ENCODE results near the gene B3GALNT2.

B3GALNT2 gene

GRCh38 chr1:235513495-235514366, 9.5 kb upstream of the B3GALNT2 start:
- H3K27ac Mint-ChIP-seq: no peak overlapping the region
- no peaks in the 10 kb centered on the region for H3K36me3 Mint-ChIP-seq
- no peak overlapping the region for H3K4me3 Mint-ChIP-seq
- H3K4me1 Mint-ChIP-seq (ENCODE audit: low read depth): no peaks in the 10 kb centered on the region
- peaks cover 9% of the 10 kb centered on the region for H3K27me3 Mint-ChIP-seq
- no peaks in the 10 kb centered on the region for H3K9me3 Mint-ChIP-seq (ENCODE audit: low read depth)

- Mint-ChIP-seq H3K4me3 (no peak overlapping the region), H3K27ac (no peak overlapping the region), H3K4me1 (ENCODE audit: low read depth) (peaks cover under 1% of the 10 kb centered on the region), H3K9me3 (ENCODE audit: low read depth) (no peaks in the 10 kb centered on the region), H3K36me3 (no peaks in the 10 kb centered on the region), H3K27me3 (peaks cover 6% of the 10 kb centered on the region)
These were observed 7.4 kb upstream of the B3GALNT2 start for GRCh38 chr1:235511470-235512240.

- H3K4me3 Mint-ChIP-seq: no peak overlapping the region
- no peaks in the 10 kb centered on the region for H3K9me3 Mint-ChIP-seq (ENCODE audit: low read depth)
- H3K27ac Mint-ChIP-seq: no peak overlapping the region
- no peaks in the 10 kb centered on the region for H3K36me3 Mint-ChIP-seq
- H3K27me3 Mint-ChIP-seq: peaks cover 6% of the 10 kb centered on the region
- peaks cover 7% of the 10 kb centered on the region for H3K4me1 Mint-ChIP-seq (ENCODE audit: low read depth)
These were observed 6.6 kb upstream of the B3GALNT2 start for GRCh38 chr1:235510823-235511222.

- H3K4me3 Mint-ChIP-seq: no peak overlapping the region
- peaks cover 19% of the 10 kb centered on the region for H3K4me1 Mint-ChIP-seq (ENCODE audit: low read depth)
- no peak overlapping the region for H3K27ac Mint-ChIP-seq
- no peaks in the 10 kb centered on the region for H3K9me3 Mint-ChIP-seq (ENCODE audit: low read depth)
- H3K27me3 Mint-ChIP-seq: peaks cover 2% of the 10 kb centered on the region
- no peaks in the 10 kb centered on the region for H3K36me3 Mint-ChIP-seq
These were observed 3.4 kb upstream of the B3GALNT2 start for GRCh38 chr1:235507623-235508022.

- Mint-ChIP-seq H3K27me3 (no peaks in the 10 kb centered on the region), H3K36me3 (no peaks in the 10 kb centered on the region), H3K4me1 (ENCODE audit: low read depth) (peaks cover 32% of the 10 kb centered on the region), H3K27ac (peak overlapping the region; percentile 98), H3K4me3 (peak overlapping the region; percentile 96), H3K9me3 (ENCODE audit: low read depth) (no peaks in the 10 kb centered on the region)
These were observed 406 bp upstream of the B3GALNT2 start for GRCh38 chr1:235504494-235505222.

- Mint-ChIP-seq H3K4me3 (peak overlapping the region; percentile 95), H3K36me3 (no peaks in the 10 kb centered on the region)
These were observed 690 bp downstream of the B3GALNT2 start for GRCh38 chr1:235503403-235504121.

GRCh38 chr1:235502601-235503402, 1.4 kb downstream of the B3GALNT2 start:
- no peaks in the 10 kb centered on the region for H3K36me3 Mint-ChIP-seq
- H3K9me3 Mint-ChIP-seq (ENCODE audit: low read depth): no peaks in the 10 kb centered on the region
- peaks cover 33% of the 10 kb centered on the region for H3K4me1 Mint-ChIP-seq (ENCODE audit: low read depth)
- peak overlapping the region; percentile 95 for H3K4me3 Mint-ChIP-seq
- H3K27ac Mint-ChIP-seq: peak overlapping the region; percentile 85
- no peaks in the 10 kb centered on the region for H3K27me3 Mint-ChIP-seq

More at GRCh38 chr1:235503403-235504121, 690 bp downstream of the B3GALNT2 start:
- Mint-ChIP-seq H3K4me1 (ENCODE audit: low read depth) (peaks cover 33% of the 10 kb centered on the region), H3K9me3 (ENCODE audit: low read depth) (no peaks in the 10 kb centered on the region), H3K27ac (peak overlapping the region; percentile 85), H3K27me3 (no peaks in the 10 kb centered on the region)

GRCh38 chr1:235500971-235501540, 3.2 kb downstream of the B3GALNT2 start:
- Mint-ChIP-seq H3K27ac (no peak overlapping the region), H3K4me1 (ENCODE audit: low read depth) (peaks cover 26% of the 10 kb centered on the region), H3K9me3 (ENCODE audit: low read depth) (no peaks in the 10 kb centered on the region), H3K27me3 (no peaks in the 10 kb centered on the region), H3K4me3 (no peak overlapping the region), H3K36me3 (no peaks in the 10 kb centered on the region)

GRCh38 chr1:235495551-235495950, 8.7 kb downstream of the B3GALNT2 start:
- no peaks in the 10 kb centered on the region for H3K27me3 Mint-ChIP-seq
- H3K9me3 Mint-ChIP-seq (ENCODE audit: low read depth): no peaks in the 10 kb centered on the region
- H3K4me3 Mint-ChIP-seq: no peak overlapping the region
- peaks cover 16% of the 10 kb centered on the region for H3K36me3 Mint-ChIP-seq
- H3K4me1 Mint-ChIP-seq (ENCODE audit: low read depth): peaks cover 19% of the 10 kb centered on the region
- no peak overlapping the region for H3K27ac Mint-ChIP-seq

GRCh38 chr1:235495030-235495429, 9.2 kb downstream of the B3GALNT2 start:
- H3K4me1 Mint-ChIP-seq (ENCODE audit: low read depth): peaks cover 18% of the 10 kb centered on the region
- H3K27me3 Mint-ChIP-seq: no peaks in the 10 kb centered on the region
- no peak overlapping the region for H3K27ac Mint-ChIP-seq
- H3K9me3 Mint-ChIP-seq (ENCODE audit: low read depth): no peaks in the 10 kb centered on the region
- peaks cover 16% of the 10 kb centered on the region for H3K36me3 Mint-ChIP-seq
- H3K4me3 Mint-ChIP-seq: no peak overlapping the region

GRCh38 chr1:235494531-235494930, 9.7 kb downstream of the B3GALNT2 start:
- Mint-ChIP-seq H3K27me3 (no peaks in the 10 kb centered on the region), H3K9me3 (ENCODE audit: low read depth) (no peaks in the 10 kb centered on the region), H3K27ac (no peak overlapping the region), H3K36me3 (peaks cover 16% of the 10 kb centered on the region), H3K4me1 (ENCODE audit: low read depth) (peaks cover 19% of the 10 kb centered on the region), H3K4me3 (no peak overlapping the region)

- Mint-ChIP-seq H3K4me3 (no peak overlapping the region), H3K4me1 (ENCODE audit: low read depth) (peaks cover 20% of the 10 kb centered on the region), H3K27me3 (no peaks in the 10 kb centered on the region), H3K36me3 (peaks cover 20% of the 10 kb centered on the region), H3K9me3 (ENCODE audit: low read depth) (no peaks in the 10 kb centered on the region), H3K27ac (no peak overlapping the region)
These were observed 12.6 kb downstream of the B3GALNT2 start for GRCh38 chr1:235491644-235492043.

GRCh38 chr1:235486321-235486720, 17.9 kb downstream of the B3GALNT2 start:
- no peaks in the 10 kb centered on the region for H3K9me3 Mint-ChIP-seq (ENCODE audit: low read depth)
- H3K27ac Mint-ChIP-seq: no peak overlapping the region
- peaks cover 5% of the 10 kb centered on the region for H3K4me1 Mint-ChIP-seq (ENCODE audit: low read depth)
- H3K27me3 Mint-ChIP-seq: no peaks in the 10 kb centered on the region
- H3K4me3 Mint-ChIP-seq: no peak overlapping the region
- H3K36me3 Mint-ChIP-seq: peaks cover 29% of the 10 kb centered on the region

All from activated naive CD8-positive, alpha-beta T cell (primary cell).